ENCODE results near the gene GABRB1.

GABRB1 gene

DNA sequence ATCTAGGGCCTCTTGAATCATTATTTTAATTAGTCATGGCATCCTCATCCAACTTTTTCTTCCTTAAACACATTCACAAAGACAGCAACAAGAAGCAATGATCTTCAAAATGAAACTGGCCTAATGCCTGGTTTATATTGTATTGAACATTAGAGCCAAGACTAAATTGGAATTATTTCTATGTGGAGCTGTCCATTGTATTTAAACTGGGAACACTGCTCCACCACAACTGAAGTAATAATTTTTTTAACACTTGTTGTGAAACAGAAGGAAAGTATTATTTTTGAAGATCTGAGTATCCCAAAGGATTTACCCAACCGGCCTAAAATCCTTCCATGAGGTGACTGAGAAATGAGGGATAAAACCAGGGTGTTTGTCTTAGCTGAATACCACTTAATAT is 6.9 kb downstream of the GABRB1 start:
- intact Hi-C loops (cut with DNase I): no loop called here
- DNase-seq: no peak

DNA sequence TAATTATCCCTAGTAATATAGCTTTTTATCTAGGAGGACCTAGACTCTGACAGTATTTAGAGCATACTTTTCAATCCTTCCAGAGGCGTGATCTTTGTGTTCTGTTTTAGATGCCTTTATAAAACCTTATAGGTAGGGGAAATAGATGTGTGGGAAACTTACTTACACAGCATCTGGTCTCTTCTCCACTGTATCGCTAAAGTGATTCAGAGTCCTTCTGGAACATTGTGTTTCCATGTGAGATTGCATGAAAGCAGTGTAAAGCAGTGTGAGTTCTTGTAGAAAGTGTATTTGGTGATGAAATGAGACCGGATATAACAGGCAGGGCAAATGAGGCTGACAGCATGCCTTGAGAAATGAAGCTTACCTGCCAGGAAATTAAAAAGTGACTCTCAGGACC is 9.5 kb downstream of the GABRB1 start:
- intact Hi-C loops (cut with DNase I): no loop called here
- no peak for DNase-seq

DNA sequence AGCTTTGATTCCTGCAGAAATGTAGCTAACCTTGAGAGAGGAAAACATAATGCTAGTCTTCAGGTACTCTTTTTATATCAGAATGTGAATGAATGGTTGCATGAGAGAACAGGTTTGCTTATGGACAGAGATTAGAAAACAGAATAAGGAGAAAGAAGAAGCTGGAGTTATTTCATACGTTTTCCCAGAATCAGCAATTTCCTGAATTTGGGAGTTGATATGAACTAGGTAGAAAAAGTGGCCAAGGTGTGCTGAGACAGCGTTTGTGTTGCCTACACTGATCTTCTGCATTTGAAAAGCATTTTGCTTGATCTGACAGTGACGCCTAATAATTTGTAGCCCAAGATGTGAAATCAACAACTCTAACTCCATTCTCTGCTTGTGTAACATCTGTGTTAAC is 12.5 kb downstream of the GABRB1 start:
- intact Hi-C loops (cut with DNase I): no loop called here
- no peak for DNase-seq

DNA sequence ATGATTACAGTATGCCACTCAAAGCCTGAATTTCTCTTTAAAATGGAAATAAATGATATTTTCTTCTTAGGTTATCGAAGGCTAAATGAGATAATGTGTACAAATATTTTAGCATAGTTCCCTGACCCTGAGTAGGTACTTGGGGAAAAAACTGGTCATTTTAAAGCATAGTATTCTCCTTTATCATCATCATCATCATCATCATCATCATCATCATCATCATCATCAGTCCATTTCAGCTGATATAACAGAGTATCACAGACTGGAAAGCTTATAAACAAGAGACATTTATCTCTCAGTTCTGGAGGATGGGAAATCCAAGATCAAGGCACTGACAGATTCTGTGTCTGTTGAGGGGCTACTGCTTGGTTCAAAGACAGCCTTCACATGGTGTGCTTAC is 13.9 kb downstream of the GABRB1 start:
- intact Hi-C loops (cut with DNase I): no loop called here
- DNase-seq: no peak

DNA sequence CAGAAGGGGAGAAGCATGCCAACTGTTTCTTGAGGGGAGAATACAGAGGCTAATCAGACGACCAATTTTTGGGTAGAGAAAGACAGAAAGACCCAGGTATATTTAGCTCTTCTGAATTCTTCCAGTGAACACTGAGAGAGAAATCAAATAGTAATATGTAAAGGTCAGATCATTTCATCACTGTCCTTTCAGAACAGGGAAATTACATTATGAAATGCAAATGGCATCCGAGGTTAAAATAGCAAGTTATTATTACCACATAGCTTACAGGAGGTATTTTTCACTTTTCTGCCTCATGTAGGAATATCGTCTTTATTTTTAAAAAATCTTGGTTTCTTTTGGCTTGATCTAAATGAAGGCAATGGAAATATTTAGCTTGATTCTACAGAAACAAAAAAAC is 18.0 kb downstream of the GABRB1 start:
- no peak for DNase-seq

DNA sequence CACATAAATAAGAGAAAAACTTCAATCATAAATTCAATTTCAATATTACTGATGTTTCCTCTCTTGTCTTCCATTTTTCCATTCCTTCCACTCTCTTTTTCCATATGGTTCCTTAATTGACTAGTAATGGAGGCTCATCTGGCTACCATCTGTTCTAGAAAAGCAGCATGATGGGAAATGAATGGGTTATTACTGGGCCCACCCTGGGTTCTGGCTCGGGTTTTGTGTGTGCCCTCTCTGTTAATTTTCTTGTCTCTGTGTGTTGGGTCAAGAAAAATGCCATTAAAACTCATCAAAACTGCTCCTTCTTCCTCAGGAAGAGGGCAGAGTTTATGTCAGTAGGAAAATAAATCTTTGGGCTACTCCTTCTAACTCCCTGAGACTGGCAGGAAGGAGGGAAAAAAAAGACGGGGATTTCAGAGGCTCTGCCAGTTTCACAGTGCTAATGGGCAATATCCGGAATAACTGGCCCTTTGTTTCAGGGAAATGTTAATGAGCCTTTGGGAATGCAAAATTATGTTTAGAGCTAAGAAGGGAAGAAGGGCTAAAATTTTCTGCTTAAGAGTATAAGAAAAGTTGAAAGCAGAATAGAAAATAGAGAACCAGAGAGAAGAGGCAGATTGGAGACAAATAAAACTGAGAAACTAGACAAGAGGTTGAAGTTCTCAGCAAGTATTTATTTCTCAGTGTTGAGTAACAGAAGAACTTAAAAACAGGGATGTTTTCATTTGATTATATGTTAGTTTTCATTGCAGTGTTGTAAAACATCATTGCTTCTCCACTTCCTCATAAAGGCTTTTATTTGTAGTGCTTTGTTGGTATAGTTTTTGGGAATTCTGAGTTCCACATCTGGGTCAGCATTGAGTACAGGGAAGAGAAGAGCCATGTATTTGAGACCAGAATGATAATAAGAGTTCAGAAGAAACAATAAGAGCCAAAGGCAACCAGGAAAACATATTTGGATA is 19.7 kb downstream of the GABRB1 start:
- peak in 9 of 42 donors; percentile 17 to 61 (median 38) for DNase-seq
- intact Hi-C loops (cut with DNase I): no loop called here

More for the DNA sequence above, 18.0 kb downstream of the GABRB1 start:
- intact Hi-C loops (cut with DNase I): no loop called here

DNA sequence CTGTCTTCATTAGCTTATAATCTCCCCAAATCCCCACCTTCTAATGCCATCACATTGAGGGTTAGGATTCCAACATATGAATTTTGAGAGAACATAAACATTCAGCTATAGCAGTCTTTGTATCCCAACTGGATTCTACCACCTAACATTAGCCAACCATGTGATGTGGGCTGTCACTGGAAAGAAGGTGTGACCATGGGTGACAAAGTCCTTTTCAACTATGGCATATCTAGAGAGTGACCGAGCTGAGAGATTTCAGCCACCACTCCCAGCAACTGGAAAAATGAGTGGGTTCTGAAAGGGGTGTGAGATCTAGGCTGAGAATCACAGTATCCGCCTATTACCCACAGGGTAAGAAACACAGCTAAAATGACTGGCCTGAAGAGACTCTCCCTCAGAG is 22.1 kb downstream of the GABRB1 start:
- intact Hi-C loops (cut with DNase I): no loop called here
- no peak for DNase-seq

DNA sequence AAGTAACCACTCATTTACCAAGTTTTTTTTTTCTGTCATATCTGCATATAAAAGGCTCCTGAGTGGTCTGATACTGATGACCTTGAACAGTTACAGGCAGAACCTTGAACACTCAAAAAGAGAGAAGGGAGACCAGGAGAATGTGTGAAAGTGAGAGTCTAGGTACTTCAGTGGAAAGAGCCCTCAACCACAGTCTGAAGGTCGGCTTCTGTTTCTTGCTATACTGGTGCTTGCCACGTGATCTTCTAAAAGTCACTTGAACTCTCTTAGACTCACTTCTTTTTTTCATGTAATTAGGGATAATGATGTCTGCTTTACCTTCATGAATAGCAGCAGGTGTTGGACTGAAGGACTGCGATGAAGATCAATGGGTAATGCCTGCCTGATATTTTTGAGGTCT is 22.8 kb downstream of the GABRB1 start:
- DNase-seq: no peak
- intact Hi-C loops (cut with DNase I): no loop called here

DNA sequence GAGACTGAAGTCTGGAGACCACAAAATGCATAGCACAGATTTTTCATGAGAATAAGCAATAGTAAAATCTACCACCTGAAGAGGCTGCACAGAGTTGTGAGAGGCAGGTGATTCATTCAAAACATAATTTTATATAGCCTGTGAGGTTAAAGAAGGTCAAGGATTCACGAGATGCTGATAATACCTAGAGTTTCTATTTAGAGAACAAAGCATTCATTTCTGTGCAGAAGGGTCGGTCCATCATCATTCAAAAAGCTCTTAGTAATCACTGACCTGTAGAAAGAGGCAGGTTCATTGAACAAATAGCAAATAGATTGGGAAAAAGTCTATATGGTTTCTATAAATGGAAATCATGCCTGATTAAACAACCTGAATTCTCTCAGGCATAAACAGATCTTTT is 26.6 kb downstream of the GABRB1 start:
- DNase-seq: no peak
- intact Hi-C loops (cut with DNase I): no loop called here

DNA sequence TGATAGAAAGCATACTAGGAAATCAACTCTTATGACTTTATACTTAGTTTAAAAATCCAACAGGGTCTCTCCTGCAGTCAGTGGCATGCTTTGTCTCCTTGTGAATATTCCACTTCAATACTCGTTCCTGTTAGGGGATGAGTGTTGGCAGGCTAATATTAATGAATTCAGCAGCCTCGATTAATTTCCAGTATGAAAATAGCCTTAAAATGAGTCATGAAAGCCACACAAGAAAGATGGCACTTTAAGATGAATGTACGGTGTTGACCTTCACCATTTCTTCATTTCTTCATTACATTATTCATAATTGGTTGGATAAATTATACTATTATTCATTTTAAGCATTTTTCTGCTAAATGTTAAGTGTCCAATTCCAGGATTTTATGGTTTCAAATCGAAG is 29.2 kb downstream of the GABRB1 start:
- intact Hi-C loops (cut with DNase I): no loop called here
- DNase-seq: no peak

DNA sequence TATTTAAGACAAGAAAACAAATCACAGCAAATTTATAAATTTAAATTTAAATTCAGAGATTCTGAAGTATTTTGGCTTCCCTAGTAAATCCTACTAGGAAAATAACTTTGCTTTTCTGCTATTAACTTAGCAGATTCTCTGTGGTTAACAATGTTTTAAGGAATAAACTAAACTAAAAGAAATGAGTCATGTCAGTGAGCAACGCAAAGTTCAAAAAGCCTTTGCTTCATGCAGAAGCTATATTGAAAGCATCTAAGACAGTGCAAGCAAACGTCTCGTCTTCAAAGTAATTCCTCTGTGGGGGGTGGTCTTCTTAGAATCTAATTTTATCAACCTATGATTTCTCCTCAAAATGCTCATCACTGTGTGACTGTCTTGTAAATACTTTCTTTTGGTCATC is 30.1 kb downstream of the GABRB1 start:
- DNase-seq: peak in 1 of 42 donors; percentile 15
- intact Hi-C loops (cut with DNase I): no loop called here

DNA sequence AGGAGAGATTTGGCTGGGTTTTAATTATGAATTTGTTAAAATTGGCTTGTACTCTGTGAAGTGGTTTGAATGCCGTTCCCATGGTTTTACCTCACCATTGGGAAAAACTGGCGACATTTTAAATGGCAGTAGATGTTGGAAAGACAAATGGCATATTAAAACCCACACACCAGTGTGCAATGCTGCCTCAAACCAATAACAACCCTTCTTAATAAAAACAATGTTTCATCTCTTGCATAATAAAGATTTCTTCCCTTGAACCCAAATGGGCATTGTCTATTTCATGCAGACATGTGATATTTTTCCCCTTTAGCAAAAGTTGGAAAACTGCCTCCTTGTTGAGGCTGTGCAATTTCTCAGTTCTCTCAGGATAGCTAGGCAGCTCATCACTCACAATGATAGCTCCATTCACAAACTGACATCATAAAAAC is 33.7 kb downstream of the GABRB1 start:
- peak in 6 of 42 donors; percentile 10 to 61 (median 34) for DNase-seq
- intact Hi-C loops (cut with DNase I): no loop called here

DNA sequence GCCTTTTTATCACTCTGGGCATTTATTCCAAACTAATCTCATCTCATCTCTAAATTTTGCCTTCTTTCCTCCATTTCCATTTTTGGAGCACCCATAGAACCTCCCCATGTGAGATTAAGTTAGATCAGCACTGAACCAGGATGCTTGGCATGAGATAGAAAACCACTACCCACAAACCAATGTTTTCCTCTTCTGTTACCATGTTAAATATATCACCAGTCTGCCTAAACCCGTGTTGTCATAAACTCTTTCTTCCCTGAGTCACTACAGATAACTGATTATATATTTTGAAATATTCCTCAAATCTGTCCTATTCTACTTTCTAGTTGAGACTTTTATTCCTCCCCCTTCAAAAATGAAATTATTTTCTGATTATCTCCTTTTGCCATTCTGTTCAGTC is 37.6 kb downstream of the GABRB1 start:
- DNase-seq: no peak
- intact Hi-C loops (cut with DNase I): no loop called here

DNA sequence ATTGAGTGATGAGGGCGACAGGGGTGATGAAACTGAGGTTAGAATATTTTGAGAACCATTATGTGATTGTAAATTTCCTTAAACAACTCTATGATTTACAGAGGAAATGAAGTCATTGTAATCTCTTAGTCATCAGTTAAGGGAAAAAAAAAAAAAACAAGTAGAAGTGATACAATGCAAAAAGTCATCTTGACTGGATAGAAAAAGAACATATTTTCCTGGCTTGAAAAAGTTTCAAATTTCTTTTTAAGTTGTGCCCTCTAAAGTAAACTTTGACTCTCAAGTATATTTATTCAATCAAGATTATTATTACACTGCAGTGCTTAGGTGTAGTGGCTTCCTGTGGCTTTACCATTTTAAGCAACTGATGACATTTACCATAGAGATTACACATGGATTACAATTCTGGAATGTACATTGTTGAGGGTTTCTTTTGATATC is 40.6 kb downstream of the GABRB1 start:
- no peak for DNase-seq
- intact Hi-C loops (cut with DNase I): no loop called here

DNA sequence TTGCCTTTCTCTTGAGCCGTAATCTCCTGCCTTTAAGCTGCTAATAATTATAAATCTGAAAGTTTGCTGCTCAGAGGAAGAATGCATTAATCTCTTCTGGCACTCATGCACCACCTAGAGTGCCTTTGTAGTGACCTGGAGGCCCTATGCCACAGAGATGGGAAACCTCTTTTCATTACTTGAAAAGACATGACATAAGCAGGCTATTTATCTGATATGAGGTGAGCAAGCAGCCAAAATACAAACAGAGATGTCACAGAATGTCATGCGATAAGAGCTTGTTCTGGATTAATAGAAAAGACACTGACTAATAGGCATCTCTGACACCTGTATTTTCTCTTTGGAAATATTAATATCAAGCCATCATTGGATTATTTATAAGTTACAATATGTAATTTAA is 42.3 kb downstream of the GABRB1 start:
- intact Hi-C loops (cut with DNase I): no loop called here
- DNase-seq: no peak

DNA sequence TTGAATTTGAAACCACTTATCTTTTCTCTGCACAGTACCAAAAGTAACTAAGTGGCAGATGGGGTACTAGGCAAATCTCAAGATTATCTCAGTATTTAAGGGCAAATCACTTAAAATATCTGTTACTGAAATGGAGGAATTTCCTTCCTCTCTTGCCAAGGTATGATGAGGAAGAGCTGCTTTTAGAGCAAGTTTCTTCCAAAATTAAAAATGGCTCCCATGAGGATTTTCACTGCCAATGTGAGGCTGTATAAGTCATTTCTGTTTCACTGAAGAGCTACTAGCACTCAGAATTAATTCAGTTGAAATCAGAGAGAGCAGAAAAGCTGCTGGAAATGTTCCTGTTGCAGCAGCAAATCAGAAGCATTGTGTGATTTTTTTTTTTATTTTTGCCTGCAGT is 43.4 kb downstream of the GABRB1 start:
- DNase-seq: no peak
- intact Hi-C loops (cut with DNase I): no loop called here

DNA sequence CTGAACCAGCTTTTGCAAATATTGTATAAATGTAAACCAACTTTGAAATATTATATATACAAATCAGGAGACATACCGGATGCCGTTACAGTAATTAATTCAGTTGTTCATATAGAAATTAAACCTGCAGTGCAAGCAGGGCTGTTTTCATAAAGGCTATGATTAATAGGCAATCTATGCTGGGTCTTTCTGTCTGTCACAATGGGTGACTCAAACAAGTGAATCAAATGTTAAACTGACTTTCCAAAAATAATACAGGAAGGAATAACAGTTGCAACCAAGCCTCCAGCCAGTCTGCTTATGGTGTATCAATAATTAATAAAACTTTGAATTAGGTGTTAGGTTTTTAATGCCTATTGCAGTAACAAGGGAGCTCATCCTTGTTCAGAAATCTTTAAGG is 43.9 kb downstream of the GABRB1 start:
- DNase-seq: no peak
- intact Hi-C loops (cut with DNase I): no loop called here

DNA sequence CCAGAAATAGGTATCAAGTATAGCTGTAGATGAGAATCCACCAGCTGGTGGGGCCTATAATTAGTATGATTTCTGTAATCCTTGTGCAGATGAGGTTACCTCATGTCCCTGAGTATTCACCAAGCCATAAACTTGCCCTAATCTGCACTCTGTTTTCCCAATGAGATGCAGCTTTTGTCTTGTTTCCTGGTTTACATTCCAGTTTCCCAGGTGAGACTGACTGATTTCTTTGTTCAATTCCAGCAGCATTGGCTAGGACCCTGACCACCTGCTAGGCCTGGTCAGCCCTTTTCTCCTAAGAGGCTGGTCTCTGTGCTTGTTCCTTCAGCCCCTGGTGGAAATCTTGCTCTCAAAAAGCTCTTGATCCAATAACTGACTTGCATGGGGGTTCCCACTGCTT is 44.6 kb downstream of the GABRB1 start:
- intact Hi-C loops (cut with DNase I): no loop called here
- no peak for DNase-seq

DNA sequence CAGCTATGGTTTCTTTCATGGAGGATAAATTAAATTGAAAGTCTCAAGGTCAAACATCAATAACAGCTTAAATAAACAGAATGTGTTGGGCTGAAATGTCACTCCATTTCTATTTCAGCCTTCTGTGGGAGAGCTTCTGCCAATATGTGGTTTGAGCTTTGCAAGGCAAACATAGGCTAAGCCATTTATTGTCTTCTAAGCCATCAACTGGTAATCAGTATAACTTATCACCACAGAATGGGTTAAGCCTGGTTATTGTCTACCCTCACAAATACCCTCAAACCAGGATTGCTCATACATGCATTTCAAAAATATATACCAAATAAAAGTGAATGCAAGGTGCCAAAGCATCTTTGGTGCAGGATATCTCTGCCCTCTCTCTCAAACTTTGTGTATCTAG is 52.7 kb downstream of the GABRB1 start:
- DNase-seq: no peak
- intact Hi-C loops (cut with DNase I): no loop called here

DNA sequence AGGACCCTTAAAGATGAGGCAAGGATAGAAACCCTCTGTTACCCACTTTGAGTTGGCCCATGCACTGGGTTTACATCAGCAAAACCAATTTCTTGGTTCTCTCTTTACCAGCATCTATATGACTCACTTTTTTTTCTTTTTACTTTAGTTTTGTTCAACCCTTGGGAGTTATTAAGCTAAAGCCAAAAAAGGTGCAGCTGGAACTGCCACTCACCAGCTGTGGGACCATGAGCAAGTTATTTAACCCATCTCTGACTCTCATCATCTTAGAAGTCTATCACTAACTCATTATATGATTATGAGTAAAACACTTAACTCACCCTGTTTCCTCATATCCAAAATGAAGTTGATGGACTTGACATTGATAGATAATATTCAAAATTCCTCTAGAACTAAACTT is 53.4 kb downstream of the GABRB1 start:
- DNase-seq: no peak
- intact Hi-C loops (cut with DNase I): no loop called here

DNA sequence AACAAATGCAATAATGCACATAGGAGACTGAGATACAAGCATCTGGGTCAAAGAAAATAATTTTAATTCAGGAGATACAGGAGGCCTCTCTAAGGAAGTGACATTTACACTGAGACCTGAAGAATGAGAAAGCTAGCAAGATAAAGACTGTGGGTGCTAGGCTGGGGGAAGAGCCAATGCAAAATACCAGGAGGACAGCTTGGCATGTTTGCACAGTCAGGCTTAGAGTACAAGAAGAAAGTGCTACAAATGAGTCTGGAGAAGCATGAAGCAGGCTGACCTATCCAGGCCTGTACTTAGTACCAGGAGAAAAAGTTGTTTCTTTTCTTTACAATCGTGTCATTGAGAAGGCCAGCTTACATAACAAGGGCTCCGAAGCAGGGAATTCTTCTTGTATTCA is 56.9 kb downstream of the GABRB1 start:
- DNase-seq: no peak
- intact Hi-C loops (cut with DNase I): no loop called here

Measured in head of caudate nucleus (tissue), 42 donors.